Trophoblast cell (in vitro differentiated cells and primary cell): ENCODE results near the gene C1orf159.

Experiments
- DNase-seq, 2 donors: peaks; one replicate each; pipeline ENCODE4 v3.0.0-alpha.2; 2016
- H2AFZ ChIP-seq: 2 replicates; pipeline ENCODE4 v1.6.1; 2013; ENCODE audit warnings: low read length, moderate library complexity, mild to moderate bottlenecking; ENCODE audit not compliant: insufficient read depth, poor library complexity
- H2AK5ac ChIP-seq: 2 replicates; pipeline ENCODE4 v1.6.1; 2013; ENCODE audit warnings: mild to moderate bottlenecking, low read length
- H2BK120ac ChIP-seq: 2 replicates; pipeline ENCODE4 v1.6.1; 2013; ENCODE audit warnings: low read length, mild to moderate bottlenecking, moderate library complexity; ENCODE audit not compliant: insufficient read depth, poor library complexity
- H2BK12ac ChIP-seq: 2 replicates; pipeline ENCODE4 v1.6.1; 2013; ENCODE audit warnings: mild to moderate bottlenecking, low read length, moderate library complexity
- H2BK5ac ChIP-seq: 2 replicates; pipeline ENCODE4 v1.6.1; 2013; ENCODE audit warnings: low read length, low read depth, moderate library complexity, mild to moderate bottlenecking; ENCODE audit not compliant: poor library complexity
- H3K14ac ChIP-seq: 2 replicates; pipeline ENCODE4 v1.6.1; 2013; ENCODE audit warnings: mild to moderate bottlenecking, low read length
- H3K18ac ChIP-seq: 2 replicates; pipeline ENCODE4 v1.6.1; 2013; ENCODE audit warnings: mild to moderate bottlenecking, low read length
- H3K23ac ChIP-seq: 2 replicates; pipeline ENCODE4 v1.6.1; 2013; ENCODE audit warnings: low read length
- H3K27ac ChIP-seq: 2 replicates; pipeline ENCODE4 v1.5.1; 2013; ENCODE audit warnings: low read depth, mild to moderate bottlenecking, inconsistent platforms, low read length, moderate library complexity
- H3K27me3 ChIP-seq: 2 replicates; pipeline ENCODE4 v1.6.1; 2013; ENCODE audit warnings: inconsistent platforms, mild to moderate bottlenecking, low read length, moderate library complexity; ENCODE audit not compliant: insufficient read depth
- H3K36me3 ChIP-seq, 2 experiments: 1 replicate in 1 of 2; 2 replicates in 1 of 2; pipeline ENCODE4 v1.6.1; 2013; ENCODE audit warnings: low read length in 2 of 2, mild to moderate bottlenecking in 2 of 2, moderate library complexity in 1 of 2; ENCODE audit not compliant: insufficient read depth in 2 of 2, control insufficient read depth in 1 of 2
- H3K4ac ChIP-seq: 2 replicates; pipeline ENCODE4 v1.6.1; 2013; ENCODE audit warnings: low read depth, mild to moderate bottlenecking, low read length, moderate library complexity
- H3K4me1 ChIP-seq, 2 experiments: 1 replicate in 1 of 2; 2 replicates in 1 of 2; pipeline ENCODE4 v1.6.1; 2013; ENCODE audit warnings: low read length in 2 of 2, mild to moderate bottlenecking in 2 of 2, moderate library complexity in 1 of 2; ENCODE audit not compliant: insufficient read depth in 2 of 2, control insufficient read depth in 1 of 2
- H3K4me2 ChIP-seq: 2 replicates; pipeline ENCODE4 v1.6.1; 2013; ENCODE audit warnings: inconsistent platforms, mild to moderate bottlenecking, low read length, moderate library complexity
- H3K4me3 ChIP-seq: 2 replicates; pipeline ENCODE4 v1.5.1; 2013; ENCODE audit warnings: mild to moderate bottlenecking, low read depth, low read length, inconsistent platforms
- H3K79me1 ChIP-seq: one replicate; pipeline ENCODE4 v1.6.1; 2013; ENCODE audit warnings: low read length
- H3K79me2 ChIP-seq: 2 replicates; pipeline ENCODE4 v1.6.1; 2013; ENCODE audit warnings: low read length, mild to moderate bottlenecking; ENCODE audit not compliant: control insufficient read depth, insufficient read depth, poor library complexity
- H3K9ac ChIP-seq: 2 replicates; pipeline ENCODE4 v1.6.1; 2013; ENCODE audit warnings: mild to moderate bottlenecking, low read length
- H3K9me3 ChIP-seq: 2 replicates; pipeline ENCODE4 v1.6.1; 2013; ENCODE audit warnings: low read depth, mild to moderate bottlenecking, control low read depth, inconsistent platforms, low read length; ENCODE audit not compliant: insufficient read depth
- H4K12ac ChIP-seq: 2 replicates; pipeline ENCODE4 v1.6.1; 2013; ENCODE audit warnings: low read depth, mild to moderate bottlenecking, low read length, moderate library complexity
- H4K8ac ChIP-seq: 2 replicates; pipeline ENCODE4 v1.6.1; 2013; ENCODE audit warnings: low read depth, mild to moderate bottlenecking, low read length, moderate library complexity
- H4K91ac ChIP-seq: one replicate; pipeline ENCODE4 v1.6.1; 2013; ENCODE audit warnings: low read depth, mild to moderate bottlenecking, low read length, moderate library complexity
- WGBS: extraction: QIAGEN DNeasy Blood & Tissue Kit; methylation state at CpG from one replicate; pipeline ENCODE4 v1.1.7; 2013; ENCODE audit warnings: missing lambda C conversion rate; ENCODE audit not compliant: insufficient read length, insufficient coverage; ENCODE audit errors: extremely low coverage; 5-methylcytosine and 5-hydroxymethylcytosine counted together

C1orf159 gene

GRCh38 chr1:1120096-1120495, 4.2 kb upstream of the C1orf159 start:
- Histone ChIP-seq H2BK12ac (no peak overlapping the region), H4K8ac (no peak overlapping the region), H2BK120ac (no peak overlapping the region), H3K4me1 (peaks cover 7 to 15% of the 10 kb centered on the region in 2 experiments), H3K4me2 (no peak overlapping the region), H3K14ac (no peak overlapping the region), H3K18ac (no peak overlapping the region), H2AFZ (no peak overlapping the region), H2AK5ac (no peak overlapping the region), H3K4me3 (no peak overlapping the region), H4K91ac (no peak overlapping the region), H3K23ac (no peak overlapping the region), H3K79me2 (no peaks in the 10 kb centered on the region), H2BK5ac (no peak overlapping the region), H4K12ac (no peak overlapping the region), H3K36me3 (no peaks in the 10 kb centered on the region), H3K9me3 (peaks cover 18% of the 10 kb centered on the region), H3K9ac (no peak overlapping the region), H3K27ac (no peak overlapping the region), H3K4ac (no peak overlapping the region), H3K79me1 (peaks cover 4% of the 10 kb centered on the region), H3K27me3 (no peaks in the 10 kb centered on the region)
- DNase-seq, result no peak
- no CpG with 5 or more reads among the region's 16 CpGs for WGBS

GRCh38 chr1:1119272-1119890, 3.5 kb upstream of the C1orf159 start:
- H3K4me3 ChIP-seq, result no peak overlapping the region
- DNase-seq, result no peak
- H3K36me3 ChIP-seq, result no peaks in the 10 kb centered on the region
- H3K9ac ChIP-seq, result no peak overlapping the region
- H3K18ac ChIP-seq, result no peak overlapping the region
- H3K4me2 ChIP-seq, result no peak overlapping the region
- no peak overlapping the region for H3K14ac ChIP-seq
- H3K27ac ChIP-seq, result no peak overlapping the region
- WGBS, result no CpG with 5 or more reads among the region's 20 CpGs
- H3K23ac ChIP-seq, result no peak overlapping the region
- H3K79me1 ChIP-seq, result peaks cover 4% of the 10 kb centered on the region
- no peak overlapping the region for H2AFZ ChIP-seq
- H2BK5ac ChIP-seq, result no peak overlapping the region
- H2BK12ac ChIP-seq, result no peak overlapping the region
- H4K8ac ChIP-seq, result no peak overlapping the region
- no peaks in the 10 kb centered on the region for H3K27me3 ChIP-seq
- no peaks in the 10 kb centered on the region for H3K79me2 ChIP-seq
- H4K91ac ChIP-seq, result no peak overlapping the region
- H3K4me1 ChIP-seq, result peaks cover 7 to 16% of the 10 kb centered on the region in 2 experiments
- H3K9me3 ChIP-seq, result peaks cover 18% of the 10 kb centered on the region
- H4K12ac ChIP-seq, result no peak overlapping the region
- no peak overlapping the region for H3K4ac ChIP-seq
- H2BK120ac ChIP-seq, result no peak overlapping the region
- no peak overlapping the region for H2AK5ac ChIP-seq

- no peak overlapping the region for H2AK5ac ChIP-seq
- no peak overlapping the region for H3K4me3 ChIP-seq
- no peak overlapping the region for H3K4me2 ChIP-seq
- no peak overlapping the region for H3K27ac ChIP-seq
- no peak overlapping the region for H4K12ac ChIP-seq
- no peak overlapping the region for H3K4ac ChIP-seq
- H3K14ac ChIP-seq, result no peak overlapping the region
- no peaks in the 10 kb centered on the region for H3K27me3 ChIP-seq
- no peak overlapping the region for H4K8ac ChIP-seq
- no peak overlapping the region for H2BK120ac ChIP-seq
- no peak overlapping the region for H2BK12ac ChIP-seq
- H3K79me1 ChIP-seq, result peaks cover 4% of the 10 kb centered on the region
- WGBS, result no CpG with 5 or more reads among the region's 11 CpGs
- no peak overlapping the region for H3K23ac ChIP-seq
- no peak for DNase-seq
- H3K4me1 ChIP-seq, result peaks cover 7 to 16% of the 10 kb centered on the region in 2 experiments
- no peak overlapping the region for H4K91ac ChIP-seq
- no peaks in the 10 kb centered on the region for H3K36me3 ChIP-seq
- H2AFZ ChIP-seq, result no peak overlapping the region
- H3K9ac ChIP-seq, result no peak overlapping the region
- no peak overlapping the region for H2BK5ac ChIP-seq
- peaks cover 15% of the 10 kb centered on the region for H3K9me3 ChIP-seq
- H3K18ac ChIP-seq, result no peak overlapping the region
- H3K79me2 ChIP-seq, result no peaks in the 10 kb centered on the region
Measured at GRCh38 chr1:1118876-1119220, 3.0 kb upstream of the C1orf159 start.

- H3K9ac ChIP-seq, result no peak overlapping the region
- H3K9me3 ChIP-seq, result peaks cover 12% of the 10 kb centered on the region
- no peak overlapping the region for H3K4me2 ChIP-seq
- H3K79me2 ChIP-seq, result no peaks in the 10 kb centered on the region
- peaks cover 4% of the 10 kb centered on the region for H3K79me1 ChIP-seq
- no peaks in the 10 kb centered on the region for H3K27me3 ChIP-seq
- H2AFZ ChIP-seq, result no peak overlapping the region
- H3K4me3 ChIP-seq, result no peak overlapping the region
- H3K36me3 ChIP-seq, result peaks cover 4 to 5% of the 10 kb centered on the region in 2 experiments
- H2BK12ac ChIP-seq, result no peak overlapping the region
- H3K4me1 ChIP-seq, result peaks cover 7 to 14% of the 10 kb centered on the region in 2 experiments
- WGBS, result no CpG with 5 or more reads among the region's 33 CpGs
- H2BK120ac ChIP-seq, result no peak overlapping the region
- no peak overlapping the region for H4K12ac ChIP-seq
- no peak for DNase-seq
- no peak overlapping the region for H2BK5ac ChIP-seq
- no peak overlapping the region for H3K23ac ChIP-seq
- no peak overlapping the region for H3K18ac ChIP-seq
- no peak overlapping the region for H2AK5ac ChIP-seq
- no peak overlapping the region for H4K91ac ChIP-seq
- no peak overlapping the region for H3K4ac ChIP-seq
- H4K8ac ChIP-seq, result no peak overlapping the region
- no peak overlapping the region for H3K14ac ChIP-seq
- H3K27ac ChIP-seq, result no peak overlapping the region
Measured at GRCh38 chr1:1118011-1118875, 2.4 kb upstream of the C1orf159 start.
